NCI-H1092 (cell line): Measurements from ENCODE around the gene IGFBP6.
"Not testable (repeated sequence)": the region's sequence is repeated elsewhere in the genome, so short reads cannot be mapped to it uniquely, and the experiment has no call there.

Source experiments
- DNase-seq: peaks from one replicate; lab custom pipeline; 2025; lab: John Stamatoyannopoulos, UW

Gene IGFBP6

DNA sequence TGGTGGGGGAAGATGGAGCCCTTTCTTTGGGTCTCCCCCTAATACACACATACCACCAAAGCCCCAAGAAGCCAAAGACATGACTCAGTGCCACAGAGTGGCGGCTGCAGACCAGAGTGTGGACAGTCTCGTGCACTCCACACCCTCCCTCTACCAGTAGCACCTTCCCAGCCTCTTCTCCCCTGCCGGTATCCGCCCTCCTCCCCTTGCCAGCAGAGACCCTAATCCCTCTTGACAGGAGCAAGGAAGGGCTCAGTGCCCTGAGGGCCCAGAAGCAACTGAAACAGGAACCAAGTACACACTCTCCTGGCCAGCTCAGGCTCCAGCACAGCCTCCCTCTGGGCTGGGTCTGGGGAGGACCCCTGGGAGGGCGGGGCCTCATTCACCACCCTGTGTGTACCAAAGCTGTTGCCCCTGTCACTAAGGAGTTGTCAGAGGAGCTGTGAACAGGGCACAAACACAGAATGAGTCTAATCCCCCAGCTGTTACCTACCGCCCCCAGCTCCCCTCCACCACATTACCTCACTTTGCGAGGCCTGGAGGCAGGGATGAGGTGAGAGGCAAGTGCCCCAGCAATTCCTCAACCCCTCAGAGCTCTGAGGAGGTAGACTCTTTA lies 26.5 kb upstream of the IGFBP6 start:
- DNase-seq = no peak

GRCh38 chr12:53071591-53072551 lies 25.6 kb upstream of the IGFBP6 start:
- DNase-seq = no peak

DNA sequence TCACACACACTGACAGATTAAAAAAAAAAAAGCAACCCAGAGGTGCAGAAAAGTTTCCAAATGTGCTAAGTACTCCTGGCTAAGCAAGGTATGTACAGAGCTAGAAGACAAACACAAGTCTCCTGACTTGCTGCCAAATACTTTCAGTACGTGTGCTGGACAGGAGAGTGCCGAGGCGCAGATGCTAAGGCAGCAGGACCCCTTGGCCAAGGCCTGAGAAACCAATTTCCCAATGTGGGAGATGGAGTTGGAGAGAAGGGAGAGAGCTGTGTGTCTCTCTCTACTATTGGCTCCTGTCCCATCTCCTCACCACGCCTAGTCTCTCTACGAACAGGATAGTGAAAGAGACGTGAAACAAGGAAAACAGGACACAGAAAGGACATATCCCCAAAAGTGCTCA lies 23.6 kb upstream of the IGFBP6 start:
- DNase-seq = no peak

DNA sequence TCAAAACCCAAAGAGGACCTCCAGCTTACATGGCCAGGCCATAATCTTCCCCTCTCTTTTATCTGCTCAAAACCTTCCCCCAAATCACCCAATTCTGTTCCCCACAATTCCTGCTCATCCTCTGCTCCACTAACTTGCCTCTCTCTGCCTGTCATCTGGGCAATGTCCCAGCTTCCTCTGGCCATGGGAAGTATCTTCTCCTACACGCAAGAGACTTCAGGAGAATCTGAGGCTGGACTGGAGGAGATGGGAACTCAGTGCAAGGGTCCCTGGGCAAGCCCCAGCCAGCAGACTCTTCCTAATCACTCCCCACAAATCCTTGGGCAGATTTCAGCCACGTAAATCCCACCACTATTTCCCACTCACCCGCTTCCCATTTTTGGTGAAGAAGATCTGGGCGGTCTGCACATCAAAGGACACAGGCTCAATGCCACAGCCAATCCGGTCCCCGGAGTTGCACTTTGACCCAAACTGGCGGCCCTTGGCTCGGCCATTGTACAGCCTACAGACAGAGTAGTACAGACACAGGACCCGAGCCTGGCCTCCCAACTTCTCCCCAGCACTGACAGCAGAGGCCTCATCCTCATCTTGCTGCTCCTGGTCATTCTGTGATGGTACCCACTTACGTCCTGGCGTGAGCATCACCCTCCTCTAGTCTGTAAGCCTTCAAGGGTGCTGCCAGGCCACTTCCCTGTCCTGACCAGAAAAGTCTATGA lies 23.0 kb upstream of the IGFBP6 start:
- DNase-seq = no peak

GRCh38 chr12:53074999-53075370 lies 22.5 kb upstream of the IGFBP6 start:
- no peak for DNase-seq

GRCh38 chr12:53076461-53076860 lies 21.0 kb upstream of the IGFBP6 start:
- no peak for DNase-seq

DNA sequence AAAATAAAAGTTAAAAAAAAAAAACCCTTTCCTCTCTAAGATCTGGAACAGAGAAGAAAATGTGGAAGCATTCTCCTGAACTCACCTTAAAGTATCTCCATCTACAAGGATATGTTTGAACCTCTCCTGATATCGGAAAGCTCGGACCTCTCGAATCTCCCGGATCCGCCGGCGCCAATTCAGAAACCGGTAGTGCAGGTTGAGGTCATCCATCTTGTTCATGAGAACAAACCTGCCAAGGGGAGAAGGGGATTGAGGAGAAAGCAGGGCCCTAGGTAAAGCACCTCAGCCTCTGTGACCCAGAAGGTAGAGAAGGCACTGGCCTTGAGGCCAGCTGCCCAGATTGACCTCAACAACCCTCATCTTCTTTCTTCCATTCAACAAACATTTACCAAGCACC lies 20.4 kb upstream of the IGFBP6 start:
- no peak for DNase-seq

GRCh38 chr12:53078425-53079225 lies 18.8 kb upstream of the IGFBP6 start:
- DNase-seq = no peak

- peak; percentile 87 for DNase-seq
These were observed 18.0 kb upstream of the IGFBP6 start, which contains the start of gene SPRYD3 for GRCh38 chr12:53079226-53080117. SPRYD3 (minus strand) TSS chr12:53079390; CDS start chr12:53079333, 57 bp downstream.

DNA sequence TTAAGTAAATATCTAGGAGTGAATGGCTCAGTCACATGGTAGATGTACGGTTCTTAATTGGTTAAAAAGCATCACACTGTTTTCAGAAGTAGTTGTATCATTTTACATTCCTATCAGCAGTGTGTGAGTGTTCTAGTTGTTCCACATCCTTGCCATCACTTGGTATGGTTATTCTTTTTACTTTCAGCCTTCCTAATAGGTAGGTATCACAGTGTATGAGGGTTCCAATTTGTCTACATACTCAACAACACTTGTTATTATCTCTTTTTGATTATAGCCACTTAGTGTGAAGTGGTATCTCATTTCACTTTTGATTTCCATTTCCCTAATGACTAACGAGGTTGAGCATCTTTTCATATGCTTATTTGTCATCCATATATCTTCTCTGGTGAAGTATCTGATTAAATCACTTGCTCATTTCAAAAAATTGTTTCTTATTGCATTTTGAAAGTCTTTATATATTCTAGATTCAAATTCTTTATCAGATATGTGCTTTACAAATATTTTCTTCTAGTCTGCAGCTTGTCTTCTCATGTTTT lies 14.8 kb upstream of the IGFBP6 start:
- no peak for DNase-seq

DNA sequence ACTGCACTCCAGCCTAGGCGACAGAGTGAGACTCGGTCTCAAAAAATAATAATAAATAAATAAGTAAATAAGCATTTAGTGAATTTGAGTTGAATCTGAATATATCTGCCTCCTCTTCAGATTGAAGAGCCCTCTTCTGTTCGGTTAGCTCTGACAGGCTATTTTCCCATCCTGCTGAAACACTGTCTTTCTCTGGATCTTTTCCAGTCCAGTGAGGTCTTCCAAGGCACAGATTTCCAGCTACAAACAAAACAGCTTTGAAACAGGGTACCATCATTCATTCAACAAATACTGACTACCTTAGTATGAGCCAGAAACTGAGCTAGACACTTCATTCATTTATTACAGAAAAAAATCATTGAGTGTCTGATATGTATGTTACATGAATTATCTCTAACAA lies 11.1 kb upstream of the IGFBP6 start:
- no peak for DNase-seq

- DNase-seq = no peak
These were observed 7.4 kb upstream of the IGFBP6 start for GRCh38 chr12:53090105-53090504.

DNA sequence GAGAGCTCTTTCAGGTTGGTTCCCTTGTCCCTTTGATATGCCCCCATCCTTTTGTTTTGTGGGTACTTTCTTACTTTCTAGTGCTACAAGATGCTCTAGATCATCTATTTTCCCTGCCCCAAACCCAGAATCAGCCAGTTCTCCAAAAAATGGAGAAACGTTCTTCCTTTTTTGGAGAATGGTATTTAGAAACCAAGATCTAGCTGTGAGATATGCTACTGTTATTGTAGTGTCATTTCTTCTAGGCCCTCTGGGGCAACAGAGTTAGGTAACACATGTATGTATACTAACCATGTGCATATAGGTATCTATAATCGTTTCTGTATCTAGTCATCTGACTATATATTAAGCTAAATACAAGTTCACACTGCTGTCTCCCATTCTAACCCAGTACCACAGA lies 6.9 kb upstream of the IGFBP6 start:
- DNase-seq = no peak

DNA sequence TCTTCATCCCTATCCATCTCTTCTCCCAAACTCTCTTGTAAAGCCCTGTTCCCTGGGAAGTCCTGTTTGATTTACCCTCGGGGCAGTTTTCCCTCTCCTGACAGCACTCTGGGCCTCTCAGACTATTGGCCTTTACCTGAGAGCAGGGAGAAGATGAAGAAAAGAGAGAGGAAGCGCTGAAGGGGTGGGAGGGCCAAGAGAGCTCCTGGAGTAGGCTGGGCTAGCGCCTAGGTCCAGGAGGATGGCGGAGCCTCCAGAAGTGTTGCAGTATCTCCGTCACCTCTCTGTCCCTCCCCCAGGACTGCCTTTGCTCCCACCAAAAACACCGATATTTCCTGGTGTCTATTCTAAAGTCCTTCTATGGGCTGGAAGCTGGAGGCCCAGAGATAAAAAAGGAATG lies 5.7 kb upstream of the IGFBP6 start:
- DNase-seq = no peak

DNA sequence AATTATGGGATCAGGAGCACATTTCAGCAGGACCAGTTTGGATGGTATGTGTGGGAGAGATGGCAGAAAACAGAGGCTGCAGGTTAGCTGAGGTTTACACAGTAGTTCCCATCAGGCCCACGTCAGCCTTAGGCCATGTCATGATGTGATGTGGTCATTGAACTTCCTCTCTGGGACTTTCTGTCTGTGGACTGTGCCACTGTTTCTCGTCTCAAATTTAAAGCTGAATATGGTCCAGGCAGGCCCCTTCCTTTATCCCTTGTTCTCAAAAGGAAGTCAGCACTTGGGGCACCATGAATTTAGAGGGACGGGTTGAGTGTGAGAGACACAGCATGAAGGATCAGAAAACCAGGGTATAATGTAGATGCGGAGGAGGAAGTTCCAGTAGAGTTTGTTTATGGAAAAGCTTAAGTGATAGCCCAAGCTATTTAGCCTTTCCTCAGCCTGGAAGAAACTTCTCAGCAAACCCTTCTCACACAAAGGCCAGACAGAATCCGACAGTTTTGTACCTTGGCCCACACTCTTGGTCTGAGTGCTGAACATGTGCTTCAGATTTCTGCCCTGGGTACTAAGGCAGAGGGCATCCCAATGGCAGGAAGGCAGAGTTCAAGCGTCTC lies 3.6 kb upstream of the IGFBP6 start:
- DNase-seq = no peak

DNA sequence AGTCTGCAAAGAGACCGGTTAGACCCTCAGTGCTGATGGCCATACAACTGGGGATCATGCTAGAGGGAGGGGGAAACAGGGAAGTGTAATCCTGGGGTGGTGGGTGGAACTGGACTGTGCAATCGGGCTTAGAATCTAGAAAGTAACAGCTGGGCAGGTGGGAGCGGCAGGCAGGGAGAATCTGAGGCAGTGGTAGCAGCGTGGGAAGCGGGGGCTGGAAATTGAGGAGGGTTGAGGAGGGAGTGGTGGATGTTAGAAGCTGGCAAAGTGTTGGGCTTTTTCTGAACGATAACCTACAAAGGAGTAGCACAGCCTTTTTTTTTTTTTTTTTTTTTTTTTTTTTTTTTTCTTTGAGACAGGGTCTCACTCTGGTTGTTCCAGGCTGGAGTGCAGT lies 3.1 kb upstream of the IGFBP6 start:
- no peak for DNase-seq

- DNase-seq = not testable (repeated sequence)
These were observed 2.5 kb upstream of the IGFBP6 start for GRCh38 chr12:53094796-53095595.

DNA sequence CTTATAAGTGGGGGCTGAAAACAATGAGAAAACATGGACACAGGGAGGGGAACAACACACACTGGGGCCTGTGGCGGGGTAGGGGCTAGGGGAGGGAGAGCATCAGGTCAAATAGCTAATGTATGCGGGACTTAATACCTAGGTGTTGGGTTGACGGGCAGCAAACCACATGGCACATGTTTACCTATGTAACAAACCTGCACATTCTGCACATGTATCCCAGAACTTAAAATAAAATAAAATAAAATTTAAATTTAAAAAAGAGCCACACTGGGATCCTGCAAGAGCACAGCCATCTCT lies 1.9 kb upstream of the IGFBP6 start:
- not testable (repeated sequence) for DNase-seq

DNA sequence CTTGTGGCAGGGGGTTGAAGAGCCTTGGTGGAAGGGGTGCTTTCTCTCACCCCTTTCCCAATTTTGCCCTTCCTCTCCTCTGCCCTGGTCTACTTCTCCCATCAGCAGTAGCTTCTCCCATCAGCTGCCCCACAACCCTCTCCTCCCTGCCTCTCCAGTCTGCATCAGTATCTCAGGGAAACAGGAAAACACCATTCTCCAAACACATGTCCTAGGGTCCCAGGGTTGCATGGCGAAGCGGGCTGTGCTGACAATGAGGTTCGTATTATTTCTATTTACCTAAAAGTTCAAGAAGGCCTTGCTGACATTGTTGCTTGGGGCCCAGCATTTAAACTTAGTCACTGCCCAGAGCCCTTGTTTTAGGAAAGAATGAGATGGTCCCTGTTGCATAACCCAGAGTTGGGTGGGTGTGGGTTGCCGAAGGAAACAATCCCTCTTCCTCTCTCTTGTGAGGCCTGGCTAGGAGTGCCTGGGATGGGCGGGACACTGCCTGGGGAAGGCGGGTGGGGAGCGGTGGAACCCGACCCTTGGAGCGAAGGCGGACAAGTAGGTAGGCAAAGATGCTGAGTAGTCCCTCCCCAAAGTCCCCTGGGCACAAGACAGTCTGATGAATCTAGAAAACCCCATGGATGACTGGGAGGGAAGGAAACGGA lies 1.3 kb upstream of the IGFBP6 start:
- DNase-seq = no peak
